HepG2 (cell line): ENCODE data around the gene SYNDIG1. TPM values are rescaled to one million over a fixed set of nuclear protein-coding genes. Genes with fewer than 3 reads are reported as not detected.

Experiments
- ATAC-seq: fragments of 200-7000 bp; cut with Tn5 transposase; 3 replicates; pipeline ENCODE4 v1.9.1; 2020; ENCODE audit warnings: mild to moderate bottlenecking, moderate library complexity
- BruUV-seq: library from RNA; stranded (reverse); fragments of 400-500 nt; replicated peaks from 2 replicates; lab custom pipeline; 2021; lab: Mats Ljungman, UMichigan
- CTCF ChIA-PET: fragments of 300-600 bp; formaldehyde crosslinking; extraction: SDS; loops from one replicate; lab custom pipeline; 2021; ENCODE audit warnings: low total read pairs, inconsistent platforms, low intra/inter-chr PET ratio; lab: Yijun Ruan, JAX
- POLR2A ChIA-PET: fragments of 350-600 bp; sonication (Branson Sonifier 250); formaldehyde crosslinking; loops from one replicate; lab custom pipeline; 2020; ENCODE audit warnings: antibody characterized with exemption, inconsistent platforms; lab: Yijun Ruan, JAX
- DNase-seq: peaks from one replicate; pipeline ENCODE4 v3.0.0-alpha.2; 2015; ENCODE audit warnings: low spot score
- FAIRE-seq: peaks from 3 replicates; lab custom pipeline; 2011; peaks lifted over from hg19 to GRCh38; lab: Jason Lieb, UNC
- H2AFZ ChIP-seq: one replicate; pipeline ENCODE4 v1.6.1; 2011; ENCODE audit warnings: low read length, inconsistent platforms
- H3K27ac ChIP-seq: fragments of 300-600 bp; 3 replicates; pipeline ENCODE4 v1.8.0; 2011; ENCODE audit warnings: mixed run types, mild to moderate bottlenecking, mixed read lengths, low read length, inconsistent platforms; ENCODE audit not compliant: insufficient read depth; ENCODE audit errors: extremely low read length
- H3K27me3 ChIP-seq, 2 experiments: fragments of 200-600 bp in 1 of 2; 2 replicates in 1 of 2; 3 replicates in 1 of 2; pipeline versions ENCODE4 v1.6.0 to v1.8.0; 2011; ENCODE audit warnings: low read length in 2 of 2, mild to moderate bottlenecking in 2 of 2, moderate library complexity in 2 of 2, inconsistent platforms in 1 of 2; ENCODE audit not compliant: insufficient read depth in 2 of 2, control insufficient read depth in 1 of 2
- H3K36me3 ChIP-seq, 2 experiments: fragments of 200-600 bp in 1 of 2; replicated peaks in 1 of 2; 2 replicates in 1 of 2; 3 replicates in 1 of 2; pipeline versions ENCODE4 v1.5.1 to v1.8.0; 2011; ENCODE audit warnings: low read length in 2 of 2, inconsistent platforms in 1 of 2; ENCODE audit not compliant: insufficient read depth in 2 of 2, control insufficient read depth in 1 of 2
- H3K4me1 ChIP-seq: 2 replicates; pipeline ENCODE4 v1.5.1; 2012; ENCODE audit warnings: low read length, inconsistent platforms; ENCODE audit not compliant: insufficient read depth
- H3K4me2 ChIP-seq: 2 replicates; pipeline ENCODE4 v1.6.0; 2011; ENCODE audit warnings: low read depth, low read length, inconsistent platforms
- H3K4me3 ChIP-seq, 3 experiments: fragments of 200-600 bp in 1 of 3; sonication (generic), shearing (Covaris generic) in 1 of 3; replicated peaks in 1 of 3; 2 replicates each; pipeline ENCODE4 v1.5.1; 2011 to 2016; ENCODE audit warnings: low read length in 3 of 3, inconsistent platforms in 2 of 3, low read depth in 2 of 3, mild to moderate bottlenecking in 2 of 3, control low read depth in 1 of 3, mixed read lengths in 1 of 3; ENCODE audit not compliant: insufficient read depth in 1 of 3
- H3K79me2 ChIP-seq: one replicate; pipeline ENCODE4 v1.6.1; 2011; ENCODE audit warnings: low read length, inconsistent platforms; ENCODE audit not compliant: insufficient read depth
- H3K9ac ChIP-seq: 2 replicates; pipeline ENCODE4 v1.6.0; 2011; ENCODE audit warnings: mild to moderate bottlenecking, low read depth, low read length, inconsistent platforms; ENCODE audit not compliant: insufficient read depth
- H3K9me3 ChIP-seq: 2 replicates; pipeline ENCODE4 v1.5.1; 2012; ENCODE audit warnings: mild to moderate bottlenecking, low read length
- H4K20me1 ChIP-seq: 2 replicates; pipeline ENCODE4 v1.6.0; 2011; ENCODE audit warnings: inconsistent platforms, mild to moderate bottlenecking, low read length, moderate library complexity; ENCODE audit not compliant: insufficient read depth
- AKAP8 ChIP-seq: sonication (generic); formaldehyde crosslinking; IDR thresholded peaks from 2 replicates; pipeline ENCODE4 v1.5.1; 2020; ENCODE audit warnings: mild to moderate bottlenecking, missing genetic modification reagents
- DR1 ChIP-seq: sonication (generic); formaldehyde crosslinking; IDR thresholded peaks from 2 replicates; pipeline ENCODE4 v1.8.0; 2021; ENCODE audit warnings: mild to moderate bottlenecking, missing genetic modification reagents, inconsistent platforms
- PTBP1 ChIP-seq: fragments of 200-400 bp; formaldehyde crosslinking; IDR thresholded peaks from 2 replicates; pipeline ENCODE4 v1.6.1; 2018; ENCODE audit warnings: low read length, low read depth; ENCODE audit not compliant: poor library complexity, severe bottlenecking
- WGBS: methylation state at CpG from one replicate; pipeline ENCODE4 v1.1.6; 2017; ENCODE audit warnings: low lambda C conversion rate; 5-methylcytosine and 5-hydroxymethylcytosine counted together
- in situ Hi-C: cut with HindIII; loops from 2 replicates; pipeline ENCODE4 v1.10.0; 2017; ENCODE audit warnings: low pct_unique_long_range_greater_than_20kb; ENCODE audit not compliant: extremely low pct_ligation_motif_present
- intact Hi-C: fragments of 100-400 bp; cut with micrococcal nuclease; formaldehyde crosslinking; loops from one replicate; pipeline ENCODE4 v1.10.0; 2022; ENCODE audit not compliant: unreplicated experiment
- polyA plus RNA-seq, 8 experiments: library from polyadenylated mRNA; depleted of rRNA in 3 of 8; stranded (reverse) in 7 of 8; unstranded in 1 of 8; fragments of >200 nt; fragmentation: Illumina TruSeq in 4 of 8; extraction: Trizol in 4 of 8; gene quantifications; 2 replicates each; pipeline versions ENCODE4 v1.2.1 to v1.2.3, GENCODE V29; 2011 to 2016; ENCODE audit warnings: low read depth in 4 of 8, missing spikeins in 1 of 8, mixed read lengths in 1 of 8; ENCODE audit not compliant: insufficient read depth in 1 of 8
- total RNA-seq, 5 experiments: library from RNA; depleted of rRNA; stranded (reverse); fragments of >200 nt; fragmentation: Illumina TruSeq; extraction: Trizol; gene quantifications; 2 replicates each; pipeline ENCODE4 v1.2.3, GENCODE V29; 2016; ENCODE audit warnings: low read depth in 1 of 5
- TF ChIP-seq, protein P1 (sequence below): fragments of 450-650 bp; IDR thresholded peaks from 2 replicates; pipeline ENCODE4 v1.6.1; 2016
- TF ChIP-seq, protein P2 (sequence below): sonication (generic); formaldehyde crosslinking; IDR thresholded peaks from 2 replicates; pipeline ENCODE4 v1.5.1; 2020; ENCODE audit warnings: mild to moderate bottlenecking, missing genetic modification reagents, borderline replicate concordance

Gene SYNDIG1
- total and polyA plus RNA-seq, 2 of the 13 experiments (the other 11 are each of a cell fraction or from before 2014, with no cell fraction given) = not detected

DNA sequence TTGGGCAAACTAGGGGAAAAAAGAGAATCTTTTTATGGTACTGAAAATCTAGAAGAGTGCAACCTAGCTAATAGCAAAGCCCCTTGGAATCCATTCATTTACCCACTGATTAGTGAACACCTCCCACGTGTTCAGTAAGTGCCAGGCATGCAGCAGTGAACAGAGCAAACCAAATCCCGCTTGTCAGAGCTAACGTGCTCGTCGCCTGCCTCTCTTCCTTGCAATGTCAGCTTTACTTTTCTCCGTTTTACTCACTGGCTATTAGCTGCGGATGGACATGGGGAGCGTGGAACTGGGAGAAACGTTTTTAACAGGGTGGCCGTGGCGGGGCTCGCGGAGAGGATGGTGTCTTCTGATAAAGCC lies 120.4 kb downstream of the SYNDIG1 start:
- intact Hi-C loops = no loop called here
- WGBS = 36% methylated on average over 13 of the region's 13 CpGs
- CTCF ChIA-PET = no interaction called here
- no peak for ATAC-seq
- Histone ChIP-seq H3K4me2 (no peak overlapping the region), H3K79me2 (no peaks in the 10 kb centered on the region)
- TF ChIP-seq DR1 (CRISPR knock-in tag) = no peak
- TF ChIP-seq, protein P1, sequence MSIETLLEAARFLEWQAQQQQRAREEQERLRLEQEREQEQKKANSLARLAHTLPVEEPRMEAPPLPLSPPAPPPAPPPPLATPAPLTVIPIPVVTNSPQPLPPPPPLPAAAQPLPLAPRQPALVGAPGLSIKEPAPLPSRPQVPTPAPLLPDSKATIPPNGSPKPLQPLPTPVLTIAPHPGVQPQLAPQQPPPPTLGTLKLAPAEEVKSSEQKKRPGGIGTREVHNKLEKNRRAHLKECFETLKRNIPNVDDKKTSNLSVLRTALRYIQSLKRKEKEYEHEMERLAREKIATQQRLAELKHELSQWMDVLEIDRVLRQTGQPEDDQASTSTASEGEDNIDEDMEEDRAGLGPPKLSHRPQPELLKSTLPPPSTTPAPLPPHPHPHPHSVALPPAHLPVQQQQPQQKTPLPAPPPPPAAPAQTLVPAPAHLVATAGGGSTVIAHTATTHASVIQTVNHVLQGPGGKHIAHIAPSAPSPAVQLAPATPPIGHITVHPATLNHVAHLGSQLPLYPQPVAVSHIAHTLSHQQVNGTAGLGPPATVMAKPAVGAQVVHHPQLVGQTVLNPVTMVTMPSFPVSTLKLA = 0 out of 2 replicates have a peak, but pooled peaks have one; percentile 16
- TF ChIP-seq, all 625 proteins: peak for 1
- Histone ChIP-seq H3K9ac (no peak overlapping the region), H3K4me1 (no peaks in the 10 kb centered on the region), H3K9me3 (no peaks in the 10 kb centered on the region), H3K27me3 (peaks cover 5 to 35% of the 10 kb centered on the region in 2 experiments; a peak in 3 of 5 replicates), H3K4me3 (no peak overlapping the region), H2AFZ (no peak overlapping the region), H3K27ac (no peak overlapping the region), H3K36me3 (no peaks in the 10 kb centered on the region), H4K20me1 (no peaks in the 10 kb centered on the region; the same call in 1 of the 2 replicates)
- in situ Hi-C loops = no loop called here
- FAIRE-seq (no peak), DNase-seq (no peak)
- no TSS peak for BruUV-seq
- POLR2A ChIA-PET = no interaction called here

DNA sequence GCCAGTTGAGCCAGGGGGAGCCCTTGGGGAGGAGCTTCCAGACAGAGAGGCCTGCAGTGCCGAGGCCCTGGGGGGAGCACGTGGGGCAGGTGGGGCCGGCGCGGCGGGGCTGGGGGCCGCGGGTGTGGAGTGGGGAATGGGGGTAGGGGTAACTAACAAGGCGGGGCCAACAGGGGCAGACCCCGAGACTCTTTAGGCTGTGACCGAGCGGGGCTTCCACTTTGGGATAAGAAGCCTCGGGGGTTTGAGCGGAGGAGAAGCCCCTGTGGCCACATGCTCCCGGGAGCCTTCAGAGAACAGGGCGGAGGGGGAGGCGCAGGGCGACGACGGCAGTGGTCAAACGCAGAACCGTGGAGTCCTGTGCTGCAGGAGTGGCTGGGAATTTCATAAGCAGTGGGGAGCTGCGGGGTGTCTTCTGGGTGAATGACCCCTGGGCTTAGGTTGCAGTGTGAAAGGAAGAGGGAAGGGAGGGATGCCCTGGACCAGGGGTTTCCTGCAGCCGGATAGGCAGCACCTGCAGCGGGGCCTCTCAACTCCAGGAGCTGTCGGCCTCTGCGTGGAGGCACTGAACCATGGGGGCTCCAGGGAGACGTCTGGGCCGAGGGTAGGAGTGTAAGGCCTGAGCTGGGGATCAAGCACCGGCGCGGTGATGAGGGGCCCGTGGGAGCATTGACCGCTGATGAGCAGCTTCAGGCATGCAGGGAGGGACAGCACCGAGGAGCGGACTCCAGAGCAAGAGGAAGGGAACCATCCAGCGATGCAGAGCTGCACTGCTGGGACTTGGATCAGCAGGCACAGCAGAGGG lies 121.0 kb downstream of the SYNDIG1 start:
- no peak for FAIRE-seq
- H3K4me1 ChIP-seq = no peaks in the 10 kb centered on the region
- H3K27me3 ChIP-seq = peaks cover 1 to 29% of the 10 kb centered on the region in 2 experiments; a peak in 2 of 5 replicates
- no peaks in the 10 kb centered on the region; the same call in 1 of the 2 replicates for H4K20me1 ChIP-seq
- H3K4me2 ChIP-seq = no peak overlapping the region
- TF ChIP-seq AKAP8 (CRISPR knock-in tag) (no peak), PTBP1 (no peak)
- TF ChIP-seq, protein P2, sequence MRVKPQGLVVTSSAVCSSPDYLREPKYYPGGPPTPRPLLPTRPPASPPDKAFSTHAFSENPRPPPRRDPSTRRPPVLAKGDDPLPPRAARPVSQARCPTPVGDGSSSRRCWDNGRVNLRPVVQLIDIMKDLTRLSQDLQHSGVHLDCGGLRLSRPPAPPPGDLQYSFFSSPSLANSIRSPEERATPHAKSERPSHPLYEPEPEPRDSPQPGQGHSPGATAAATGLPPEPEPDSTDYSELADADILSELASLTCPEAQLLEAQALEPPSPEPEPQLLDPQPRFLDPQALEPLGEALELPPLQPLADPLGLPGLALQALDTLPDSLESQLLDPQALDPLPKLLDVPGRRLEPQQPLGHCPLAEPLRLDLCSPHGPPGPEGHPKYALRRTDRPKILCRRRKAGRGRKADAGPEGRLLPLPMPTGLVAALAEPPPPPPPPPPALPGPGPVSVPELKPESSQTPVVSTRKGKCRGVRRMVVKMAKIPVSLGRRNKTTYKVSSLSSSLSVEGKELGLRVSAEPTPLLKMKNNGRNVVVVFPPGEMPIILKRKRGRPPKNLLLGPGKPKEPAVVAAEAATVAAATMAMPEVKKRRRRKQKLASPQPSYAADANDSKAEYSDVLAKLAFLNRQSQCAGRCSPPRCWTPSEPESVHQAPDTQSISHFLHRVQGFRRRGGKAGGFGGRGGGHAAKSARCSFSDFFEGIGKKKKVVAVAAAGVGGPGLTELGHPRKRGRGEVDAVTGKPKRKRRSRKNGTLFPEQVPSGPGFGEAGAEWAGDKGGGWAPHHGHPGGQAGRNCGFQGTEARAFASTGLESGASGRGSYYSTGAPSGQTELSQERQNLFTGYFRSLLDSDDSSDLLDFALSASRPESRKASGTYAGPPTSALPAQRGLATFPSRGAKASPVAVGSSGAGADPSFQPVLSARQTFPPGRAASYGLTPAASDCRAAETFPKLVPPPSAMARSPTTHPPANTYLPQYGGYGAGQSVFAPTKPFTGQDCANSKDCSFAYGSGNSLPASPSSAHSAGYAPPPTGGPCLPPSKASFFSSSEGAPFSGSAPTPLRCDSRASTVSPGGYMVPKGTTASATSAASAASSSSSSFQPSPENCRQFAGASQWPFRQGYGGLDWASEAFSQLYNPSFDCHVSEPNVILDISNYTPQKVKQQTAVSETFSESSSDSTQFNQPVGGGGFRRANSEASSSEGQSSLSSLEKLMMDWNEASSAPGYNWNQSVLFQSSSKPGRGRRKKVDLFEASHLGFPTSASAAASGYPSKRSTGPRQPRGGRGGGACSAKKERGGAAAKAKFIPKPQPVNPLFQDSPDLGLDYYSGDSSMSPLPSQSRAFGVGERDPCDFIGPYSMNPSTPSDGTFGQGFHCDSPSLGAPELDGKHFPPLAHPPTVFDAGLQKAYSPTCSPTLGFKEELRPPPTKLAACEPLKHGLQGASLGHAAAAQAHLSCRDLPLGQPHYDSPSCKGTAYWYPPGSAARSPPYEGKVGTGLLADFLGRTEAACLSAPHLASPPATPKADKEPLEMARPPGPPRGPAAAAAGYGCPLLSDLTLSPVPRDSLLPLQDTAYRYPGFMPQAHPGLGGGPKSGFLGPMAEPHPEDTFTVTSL = no peak
- H3K4me3 ChIP-seq = no peak overlapping the region
- CTCF ChIA-PET = no interaction called here
- in situ Hi-C loops = no loop called here
- 38% methylated on average over 37 of the region's 37 CpGs for WGBS
- no peaks in the 10 kb centered on the region for H3K36me3 ChIP-seq
- H3K79me2 ChIP-seq = no peaks in the 10 kb centered on the region
- POLR2A ChIA-PET = no interaction called here
- H3K9me3 ChIP-seq = no peaks in the 10 kb centered on the region
- DNase-seq = no peak
- BruUV-seq = no TSS peak
- intact Hi-C loops = no loop called here
- peak; percentile 24; the same call in 2 of the 3 replicates for ATAC-seq
- no peak overlapping the region for H3K9ac ChIP-seq
- no peak overlapping the region for H2AFZ ChIP-seq
- H3K27ac ChIP-seq = no peak overlapping the region
